ENCODE data around the gene AMZ1. TPM values are rescaled to one million over a fixed set of nuclear protein-coding genes. Genes with fewer than 3 reads are reported as not detected.

Gene AMZ1
- total RNA-seq, 1 experiment from 2014 or later = 0.74 TPM

GRCh38 chr7:2639181-2639681 lies 48.8 kb upstream of the AMZ1 start:
- Histone ChIP-seq H3K23ac (ENCODE audit: insufficient read length, low read depth, low read length) (no peak overlapping the region), H3K9ac (ENCODE audit: extremely low read depth, insufficient read length, low read length) (no peak overlapping the region), H2AFZ (ENCODE audit: low read length) (no peak overlapping the region), H2BK120ac (ENCODE audit: low read depth, low read length, poor library complexity, severe bottlenecking) (no peak overlapping the region), H4K8ac (replicated peaks; ENCODE audit: insufficient read length, low read depth, low read length) (no peak overlapping the region), H3K27ac (ENCODE audit: insufficient read length, low read depth, low read length) (no peak overlapping the region), H4K20me1 (ENCODE audit: control insufficient read depth, insufficient read depth, insufficient read length) (peaks cover 4% of the 10 kb centered on the region), H3K79me1 (ENCODE audit: insufficient read depth, low read depth, low read length, poor library complexity, severe bottlenecking) (no peaks in the 10 kb centered on the region), H3K18ac (ENCODE audit: insufficient read length, low read depth, low read length) (no peak overlapping the region), H3K4me1 (ENCODE audit: insufficient read depth, low read length) (no peaks in the 10 kb centered on the region; the same call in 1 of the 2 replicates), H3K4me2 (ENCODE audit: insufficient read depth, insufficient read length, low read length) (no peak overlapping the region), H2BK12ac (ENCODE audit: insufficient read length, low read depth, low read length) (no peak overlapping the region), H2BK15ac (ENCODE audit: low read depth, low read length) (no peak overlapping the region), H3T11ph (ENCODE audit: low read length) (no peak overlapping the region), H3K27me3 (ENCODE audit: insufficient read depth, low read length) (no peaks in the 10 kb centered on the region), H3K56ac (ENCODE audit: insufficient read length, low read depth, low read length) (no peak overlapping the region), H3K79me2 (ENCODE audit: insufficient read depth, low read length) (peaks cover 26% of the 10 kb centered on the region; the same call in 1 of the 2 replicates), H3K4ac (ENCODE audit: low read depth, low read length) (no peak overlapping the region), H2BK5ac (ENCODE audit: insufficient read length, low read length) (no peak overlapping the region), H3K14ac (ENCODE audit: insufficient read depth, low read length) (no peak overlapping the region), H2AK5ac (ENCODE audit: insufficient read length, low read length) (no peak overlapping the region), H2BK20ac (ENCODE audit: low read depth, low read length, poor library complexity, severe bottlenecking) (no peak overlapping the region), H4K91ac (ENCODE audit: insufficient read length, low read depth, low read length) (no peak overlapping the region), H4K5ac (ENCODE audit: insufficient read length, low read depth, low read length) (no peak overlapping the region), H3K9me3 (ENCODE audit: control insufficient read depth, low read depth, low read length) (no peaks in the 10 kb centered on the region), H3K23me2 (ENCODE audit: insufficient read length, low read depth, low read length, poor library complexity, severe bottlenecking) (no peaks in the 10 kb centered on the region)
- no peak for DNase-seq
- no CpG with 5 or more reads among the region's 24 CpGs for WGBS (ENCODE audit: extremely low coverage, insufficient read length, low lambda C conversion rate)
- Mint-ChIP-seq H3K4me1 (peaks cover 10 to 18% of the 10 kb centered on the region in 2 experiments), H3K27ac (peak overlapping the region in 1 of 3 experiments; percentile 35; a peak in 1 of 7 replicates), H3K36me3 (ENCODE audit: insufficient read depth in 1 of 3, low read depth in 3 of 3) (peaks cover 1 to 8% (median 7%) of the 10 kb centered on the region in 3 experiments; a peak in 4 of 7 replicates), H3K4me3 (no peak overlapping the region), H3K27me3 (ENCODE audit: low read depth) (no peaks in the 10 kb centered on the region), H3K9me3 (no peaks in the 10 kb centered on the region)
- TF ChIP-seq CTCF (conservative IDR thresholded peaks at IDR 0.05) = no peak

Data from H9 (cell line).